Transverse colon (tissue), 4 donors: ENCODE data around the gene PHLDB2. TPM values are rescaled to one million over a fixed set of nuclear protein-coding genes. Genes with fewer than 3 reads are reported as not detected.

Experiments used
- DNase-seq: peaks from one replicate; pipeline ENCODE4 v3.0.0-alpha.2; 2019
- H3K27ac ChIP-seq, 4 donors: fragments of 200-600 bp; sonication (generic); 2 replicates each; pipeline ENCODE4 v1.5.1; 2016 to 2018; ENCODE audit warnings: inconsistent platforms in 4 of 4
- H3K27me3 ChIP-seq: fragments of 200-600 bp; sonication (generic); 2 replicates; pipeline ENCODE4 v1.5.1; 2017; ENCODE audit warnings: inconsistent platforms
- H3K36me3 ChIP-seq, 4 donors: fragments of 200-600 bp; sonication (generic); 2 replicates each; pipeline ENCODE4 v1.5.1; 2017 to 2019; ENCODE audit warnings: inconsistent platforms in 4 of 4
- H3K4me1 ChIP-seq, 4 donors: fragments of 200-600 bp; sonication (generic); 2 replicates each; pipeline ENCODE4 v1.5.1; 2017 to 2020; ENCODE audit warnings: inconsistent platforms in 4 of 4
- H3K4me3 ChIP-seq, 4 donors: fragments of 200-600 bp; sonication (generic); 1 replicate in 1 of 4; 2 replicates in 3 of 4; pipeline versions ENCODE4 v1.5.1 to v1.6.1; 2017 to 2019; ENCODE audit warnings: inconsistent platforms in 4 of 4
- H3K9me3 ChIP-seq, 2 donors: fragments of 200-600 bp; sonication (generic); 2 replicates each; pipeline ENCODE4 v1.5.1; 2017 to 2019; ENCODE audit warnings: inconsistent platforms in 2 of 2
- CTCF ChIP-seq, 5 experiments: fragments of 200-600 bp in 3 of 5; fragments of 450-650 bp in 2 of 5; sonication (generic) in 3 of 5; IDR thresholded peaks; 1 replicate in 2 of 5; 2 replicates in 3 of 5; pipeline ENCODE4 v1.5.1; 2016 to 2017; ENCODE audit warnings: antibody characterized with exemption in 5 of 5, inconsistent platforms in 3 of 5, mild to moderate bottlenecking in 2 of 5, moderate library complexity in 1 of 5
- EP300 ChIP-seq: sonication (generic); formaldehyde crosslinking; IDR thresholded peaks from one replicate; pipeline ENCODE4 v1.6.1; 2017; ENCODE audit warnings: antibody characterized with exemption, low read depth
- POLR2A ChIP-seq: fragments of 450-650 bp; IDR thresholded peaks from one replicate; pipeline ENCODE4 v1.6.1; 2016; ENCODE audit warnings: antibody characterized with exemption, mild to moderate bottlenecking, moderate library complexity
- POLR2AphosphoS5 ChIP-seq, 3 donors: sonication (generic); formaldehyde crosslinking; IDR thresholded peaks; one replicate each; pipeline ENCODE4 v1.6.1; 2016; ENCODE audit warnings: antibody characterized with exemption in 3 of 3
- WGBS, 2 donors: methylation state at CpG; one replicate each; pipeline ENCODE4 v1.1.5; 2018; ENCODE audit warnings: low coverage in 1 of 2; 5-methylcytosine and 5-hydroxymethylcytosine counted together
- in situ Hi-C, 4 donors: fragments of 200-750 bp; cut with MboI; loops; one replicate each; pipeline versions ENCODE4 v1.15.0 to v1.15.1; 2017; ENCODE audit warnings: low sequenced_read_pairs in 3 of 4, low pct_ligation_motif_present in 1 of 4, low pct_unique_long_range_greater_than_20kb in 1 of 4
- intact Hi-C: fragments of 100-400 bp; cut with DNase I; formaldehyde crosslinking; loops from one replicate; pipeline ENCODE4 v1.15.1; 2023; ENCODE audit warnings: low total_unique reads
- total RNA-seq, 4 donors: library from RNA; depleted of rRNA; stranded (reverse); fragments of >200 nt; gene quantifications; one replicate each; pipeline ENCODE4 v1.1.0, GENCODE V29; 2016

Gene PHLDB2
- total RNA-seq, 4 donors from 2014 or later, result 20.3 to 43.8 (median 24.5) TPM

GRCh38 chr3:111827871-111828270, 31.2 kb upstream of the PHLDB2 start:
- Histone ChIP-seq H3K4me3 (no peak overlapping the region), H3K27me3 (no peaks in the 10 kb centered on the region), H3K27ac (no peak overlapping the region), H3K36me3 (no peaks in the 10 kb centered on the region), H3K4me1 (no peaks in the 10 kb centered on the region), H3K9me3 (no peaks in the 10 kb centered on the region)
- no peak for DNase-seq
- intact Hi-C loops (no loop called here), in situ Hi-C loops (no loop called here)
- WGBS, 2 donors, result 68 to 75% methylated on average over 1 of the region's 1 CpG
- TF ChIP-seq POLR2A (no peak), CTCF (IDR thresholded peaks at IDR 0.05) (no peak), EP300 (no peak)

GRCh38 chr3:111828530-111828929, 30.5 kb upstream of the PHLDB2 start:
- intact Hi-C loops, result no loop called here
- no peak for DNase-seq
- WGBS, 2 donors, result 96 to 97% methylated on average over 5 to 6 of the region's 6 CpGs

DNA sequence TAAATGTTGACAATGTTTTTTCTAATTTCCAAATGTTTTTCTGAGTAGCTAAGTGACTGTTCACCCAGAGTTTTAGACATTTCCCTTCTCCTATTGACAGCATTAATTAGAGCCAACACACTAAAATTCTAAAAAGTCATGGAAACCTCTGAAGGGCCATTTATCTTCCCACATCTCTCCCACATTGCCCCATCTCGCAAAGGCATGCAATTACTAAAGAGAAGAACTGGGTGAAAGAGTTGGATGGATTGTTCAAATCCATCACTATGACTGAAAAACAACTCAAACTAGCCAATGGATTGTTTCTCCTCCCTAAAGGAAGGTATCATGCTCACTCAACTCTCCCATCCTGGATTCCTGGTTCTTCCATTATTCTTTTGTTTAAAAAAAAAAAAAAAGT, 30.0 kb upstream of the PHLDB2 start:
- no peak overlapping the region for H3K27ac ChIP-seq
- H3K4me1 ChIP-seq, result no peaks in the 10 kb centered on the region
- no peaks in the 10 kb centered on the region for H3K36me3 ChIP-seq
- TF ChIP-seq POLR2A (no peak), CTCF (IDR thresholded peaks at IDR 0.05) (no peak), EP300 (no peak), POLR2AphosphoS5 (IDR thresholded peaks at IDR 0.05) (no peak)
- H3K27me3 ChIP-seq, result no peaks in the 10 kb centered on the region
- no peak overlapping the region for H3K4me3 ChIP-seq
- 89 to 100% methylated on average over 1 of the region's 1 CpG for WGBS, 2 donors
- DNase-seq, result no peak
- H3K9me3 ChIP-seq, result no peaks in the 10 kb centered on the region
- in situ Hi-C loops, result no loop called here
- intact Hi-C loops, result no loop called here

More at GRCh38 chr3:111828530-111828929, 30.5 kb upstream of the PHLDB2 start:
- no peak overlapping the region for H3K27ac ChIP-seq
- no peak overlapping the region for H3K4me3 ChIP-seq
- TF ChIP-seq EP300, result no peak
- no peak for TF ChIP-seq POLR2A
- TF ChIP-seq POLR2AphosphoS5 (IDR thresholded peaks at IDR 0.05), result no peak
- TF ChIP-seq CTCF (IDR thresholded peaks at IDR 0.05), result no peak
- H3K4me1 ChIP-seq, result no peaks in the 10 kb centered on the region
- no peaks in the 10 kb centered on the region for H3K27me3 ChIP-seq
- in situ Hi-C loops, result no loop called here
- no peaks in the 10 kb centered on the region for H3K36me3 ChIP-seq
- H3K9me3 ChIP-seq, result no peaks in the 10 kb centered on the region

GRCh38 chr3:111831840-111832239, 27.2 kb upstream of the PHLDB2 start:
- no peak for TF ChIP-seq EP300
- TF ChIP-seq CTCF (IDR thresholded peaks at IDR 0.05), result no peak
- no peak for TF ChIP-seq POLR2AphosphoS5 (IDR thresholded peaks at IDR 0.05)
- TF ChIP-seq POLR2A, result no peak
- Histone ChIP-seq H3K27me3 (no peaks in the 10 kb centered on the region), H3K27ac (no peak overlapping the region), H3K4me1 (no peaks in the 10 kb centered on the region), H3K4me3 (no peak overlapping the region), H3K9me3 (no peaks in the 10 kb centered on the region), H3K36me3 (no peaks in the 10 kb centered on the region)
- DNase-seq, result no peak
- intact Hi-C loops (no loop called here), in situ Hi-C loops (no loop called here)
